Ishikawa (cell line): ENCODE data around the gene ZDHHC5.

Experiments
- FOXM1 ChIP-seq: IDR thresholded peaks from 2 replicates; pipeline ENCODE4 v1.6.1; 2012; ENCODE audit warnings: low read depth, borderline replicate concordance
- REST ChIP-seq: IDR thresholded peaks from 2 replicates; pipeline ENCODE4 v1.6.1; 2012; ENCODE audit warnings: low read depth, mild to moderate bottlenecking
- TAF1 ChIP-seq: IDR thresholded peaks from 2 replicates; pipeline ENCODE4 v1.6.1; 2012; ENCODE audit warnings: low read depth, mild to moderate bottlenecking

GRCh38 chr11:57653163-57653562, 14.8 kb upstream of the ZDHHC5 start:
- TF ChIP-seq FOXM1 (no peak), TAF1 (no peak), REST (no peak)
